Measurements from ENCODE around the gene DBNDD1.
A peak's percentile ranks its signal among the peaks of the same experiment; 100 is the strongest.

DBNDD1 gene

GRCh38 chr16:90020260-90020837, 1.1 kb upstream of the DBNDD1 start:
- peak overlapping the region; percentile 81 to 97 (median 95) for H3K27ac Mint-ChIP-seq
- peaks cover 51% of the 10 kb centered on the region for H3K27me3 Mint-ChIP-seq (ENCODE audit: low read depth)
- TF ChIP-seq CTCF (IDR thresholded peaks at IDR 0.05; ENCODE audit: unreplicated experiment in 3 of 3) = no peak
- H3K9me3 Mint-ChIP-seq = no peaks in the 10 kb centered on the region
- H3K4me3 Mint-ChIP-seq = peak overlapping the region; percentile 84 to 98 (median 92)
- H3K36me3 Mint-ChIP-seq (ENCODE audit: low read depth) = no peaks in the 10 kb centered on the region
- peaks cover 35% of the 10 kb centered on the region for H3K4me1 Mint-ChIP-seq

GRCh38 chr16:90019543-90020259, 445 bp upstream of the DBNDD1 start:
- peak overlapping the region; percentile 81 to 97 (median 95) for H3K27ac Mint-ChIP-seq
- H3K4me1 Mint-ChIP-seq = peaks cover 35% of the 10 kb centered on the region
- H3K4me3 Mint-ChIP-seq = peak overlapping the region; percentile 84 to 98 (median 92)
- no peaks in the 10 kb centered on the region for H3K9me3 Mint-ChIP-seq
- H3K27me3 Mint-ChIP-seq (ENCODE audit: low read depth) = peaks cover 51% of the 10 kb centered on the region
- peak in 2 of 3 experiments; percentile 20 to 23 for TF ChIP-seq CTCF (IDR thresholded peaks at IDR 0.05; ENCODE audit: unreplicated experiment in 3 of 3)
- no peaks in the 10 kb centered on the region for H3K36me3 Mint-ChIP-seq (ENCODE audit: low read depth)

DNA sequence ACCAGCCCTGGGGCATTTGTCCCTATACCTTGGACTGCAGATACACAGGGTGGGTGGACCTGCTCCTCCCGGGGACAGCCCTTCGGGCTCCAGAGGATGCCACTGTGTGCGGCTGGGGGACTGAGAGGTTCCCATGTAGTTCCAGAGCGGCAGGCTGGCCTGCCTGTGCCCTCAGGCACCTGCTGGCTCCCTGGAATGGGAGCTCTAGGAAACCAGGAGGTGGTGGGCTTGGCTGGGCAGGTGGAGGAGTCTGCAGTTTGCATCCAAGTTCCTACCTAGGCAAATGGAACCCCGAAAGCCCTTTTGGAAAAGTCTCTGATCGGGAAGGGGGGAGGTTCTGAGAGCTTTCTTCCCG, 982 bp downstream of the DBNDD1 start:
- Mint-ChIP-seq H3K36me3 (ENCODE audit: low read depth) (no peaks in the 10 kb centered on the region), H3K4me3 (peak overlapping the region; percentile 84 to 86 (median 85)), H3K4me1 (peaks cover 30% of the 10 kb centered on the region), H3K27ac (peak overlapping the region in 1 of 3 experiments; percentile 50), H3K27me3 (ENCODE audit: low read depth) (peaks cover 51% of the 10 kb centered on the region), H3K9me3 (no peaks in the 10 kb centered on the region)
- TF ChIP-seq CTCF (IDR thresholded peaks at IDR 0.05; ENCODE audit: unreplicated experiment in 3 of 3) = no peak

GRCh38 chr16:90016339-90016950, 2.8 kb downstream of the DBNDD1 start:
- H3K9me3 Mint-ChIP-seq = no peaks in the 10 kb centered on the region

DNA sequence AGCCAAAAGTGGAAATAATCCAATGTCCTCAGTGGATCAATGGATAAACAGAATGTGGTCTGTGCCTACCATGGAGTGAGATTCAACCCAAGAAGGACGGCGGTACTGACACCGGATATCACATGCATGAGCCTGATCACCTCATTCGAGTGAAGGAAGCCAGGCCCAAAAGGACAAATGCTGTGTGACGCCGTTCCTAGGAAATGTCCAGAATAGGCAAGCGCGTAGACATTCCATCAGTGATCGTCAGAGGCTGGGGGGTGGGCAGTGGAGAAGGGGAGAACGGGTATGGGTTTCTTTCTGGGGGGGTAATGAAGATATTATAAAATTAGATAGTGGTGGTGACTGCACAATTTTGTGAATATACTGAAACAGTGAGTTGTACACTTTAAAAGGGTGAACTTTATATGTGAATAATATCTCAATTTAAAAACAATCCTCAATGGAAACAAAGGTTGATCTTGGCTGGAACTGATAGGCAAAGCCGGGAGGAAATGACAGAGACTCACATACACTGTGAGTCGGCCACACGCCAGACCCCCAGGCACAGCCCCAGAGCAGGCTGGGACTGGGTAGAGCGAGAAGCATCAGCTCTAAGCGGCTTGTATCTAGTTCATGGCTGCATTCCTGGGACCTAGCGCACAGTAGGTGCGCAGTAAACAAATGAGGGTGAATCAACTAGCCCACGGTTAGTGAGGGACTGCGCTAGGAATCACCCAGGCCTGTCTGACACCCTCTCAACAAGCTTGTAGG, 3.5 kb downstream of the DBNDD1 start:
- H3K36me3 Mint-ChIP-seq (ENCODE audit: low read depth) = no peaks in the 10 kb centered on the region

More at GRCh38 chr16:90016339-90016950, 2.8 kb downstream of the DBNDD1 start:
- peaks cover 44% of the 10 kb centered on the region for H3K27me3 Mint-ChIP-seq (ENCODE audit: low read depth)
- TF ChIP-seq CTCF (IDR thresholded peaks at IDR 0.05; ENCODE audit: unreplicated experiment in 3 of 3) = no peak
- peaks cover 24% of the 10 kb centered on the region for H3K4me1 Mint-ChIP-seq
- H3K36me3 Mint-ChIP-seq (ENCODE audit: low read depth) = no peaks in the 10 kb centered on the region
- no peak overlapping the region for H3K27ac Mint-ChIP-seq
- H3K4me3 Mint-ChIP-seq = no peak overlapping the region

More for the DNA sequence above, 3.5 kb downstream of the DBNDD1 start:
- H3K27ac Mint-ChIP-seq = no peak overlapping the region
- no peaks in the 10 kb centered on the region for H3K9me3 Mint-ChIP-seq
- H3K4me1 Mint-ChIP-seq = peaks cover 18% of the 10 kb centered on the region
- H3K27me3 Mint-ChIP-seq (ENCODE audit: low read depth) = peaks cover 38% of the 10 kb centered on the region
- peak overlapping the region in 2 of 3 experiments; percentile 31 to 50 for H3K4me3 Mint-ChIP-seq
- TF ChIP-seq CTCF (IDR thresholded peaks at IDR 0.05; ENCODE audit: unreplicated experiment in 3 of 3) = no peak
